SIG-M5 treated with dmso at 0.1 percent for 504 hours (cell line): Measurements from ENCODE around the gene KIAA1958.
"Not testable (repeated sequence)": the region's sequence is repeated elsewhere in the genome, so short reads cannot be mapped to it uniquely, and the experiment has no call there.

Experiments used
- DNase-seq: peaks from one replicate; lab custom pipeline; 2025; ENCODE audit not compliant: unreplicated experiment; lab: John Stamatoyannopoulos, UW

Gene KIAA1958

GRCh38 chr9:112489039-112489546, 2.5 kb downstream of the KIAA1958 start:
- no peak for DNase-seq

DNA sequence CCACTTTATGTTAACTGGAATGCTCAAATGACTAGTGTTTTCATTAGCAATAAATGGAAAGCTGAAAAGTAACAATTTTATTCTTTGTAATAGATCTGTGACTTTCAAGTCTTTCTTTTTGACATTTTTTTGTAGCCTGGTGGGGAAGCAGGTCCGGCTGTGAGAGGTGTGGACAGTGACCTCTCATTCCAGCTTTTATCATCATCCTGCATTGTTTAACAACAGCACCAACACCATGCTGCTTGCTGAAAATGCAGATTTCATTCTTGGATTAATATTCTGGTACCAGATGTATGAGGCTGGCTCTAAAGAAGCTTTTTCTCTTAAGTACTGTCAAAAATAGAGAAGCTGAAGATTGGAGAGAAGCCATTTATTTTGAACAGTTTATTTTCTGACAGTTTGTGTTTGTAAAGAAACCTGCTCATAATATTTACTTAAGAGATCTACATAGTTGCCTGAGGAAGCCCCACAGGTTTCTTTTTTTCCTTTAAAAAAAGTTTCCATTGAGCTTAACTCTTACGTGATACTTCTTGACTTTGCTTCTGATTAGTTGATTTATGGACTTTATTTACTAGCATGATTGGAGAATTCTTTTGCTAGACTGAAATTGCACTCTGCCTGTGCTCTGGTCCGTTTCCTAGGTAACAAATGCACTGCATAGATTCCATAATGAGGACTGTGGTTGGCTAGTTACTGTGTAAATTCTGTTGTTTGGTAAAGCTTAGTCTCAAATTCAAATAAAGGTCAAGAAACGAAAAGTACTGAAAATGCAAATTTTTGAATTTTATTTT, 3.4 kb downstream of the KIAA1958 start:
- DNase-seq, result no peak

- peak; percentile 42 for DNase-seq
Measured at GRCh38 chr9:112493393-112494137, 6.9 kb downstream of the KIAA1958 start.

- DNase-seq, result no peak
Measured at GRCh38 chr9:112494153-112494552, 7.5 kb downstream of the KIAA1958 start.

DNA sequence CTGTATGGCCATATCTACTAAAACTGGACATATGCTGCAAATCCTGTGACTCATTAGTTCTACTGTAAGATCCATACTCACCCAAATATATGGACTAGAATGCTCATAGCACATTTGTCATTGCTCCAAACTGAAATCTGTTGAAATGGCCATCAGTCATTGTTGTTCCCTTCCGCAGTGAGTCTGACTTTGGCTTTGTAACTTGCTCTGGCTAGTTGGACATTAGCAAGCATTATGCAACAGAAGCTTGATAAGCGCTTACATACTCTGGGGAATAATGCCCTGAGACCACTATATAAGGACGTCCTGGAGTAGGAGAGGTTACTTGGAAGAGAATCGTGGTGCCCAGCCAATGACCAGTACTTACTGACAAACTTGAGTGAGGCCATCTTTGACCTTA, 9.0 kb downstream of the KIAA1958 start:
- peak; percentile 13 for DNase-seq

DNA sequence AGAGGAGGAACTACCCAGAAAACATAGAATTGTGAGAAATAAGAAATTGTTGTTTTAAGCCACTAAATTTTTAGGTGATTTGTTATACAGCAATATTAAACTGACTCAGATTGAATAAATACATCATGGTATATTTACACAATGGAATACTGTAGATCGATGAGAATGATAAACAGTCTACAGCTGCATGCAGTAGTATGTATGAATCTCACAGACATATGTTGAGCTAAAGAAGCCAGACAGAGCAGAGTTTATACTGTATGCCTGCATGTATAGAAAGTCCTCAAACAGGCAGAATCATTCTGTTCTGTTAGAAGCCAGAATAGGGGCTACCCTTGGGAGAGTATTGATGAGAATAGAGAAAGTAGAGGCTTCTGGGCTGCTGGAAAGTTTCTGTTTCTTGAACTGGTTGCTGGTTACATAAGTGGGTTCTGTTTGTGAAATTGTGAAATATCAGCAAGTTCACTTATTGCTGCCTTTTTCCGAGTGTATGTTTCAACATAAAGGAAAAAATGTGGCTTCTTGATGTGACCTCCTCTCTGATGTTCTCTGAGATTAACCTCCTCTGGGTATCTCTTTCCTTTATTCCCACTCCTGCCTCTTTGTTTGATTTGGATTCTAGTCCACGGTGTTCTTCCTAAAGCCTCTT, 9.6 kb downstream of the KIAA1958 start:
- peak; percentile 93 for DNase-seq

- no peak for DNase-seq
Measured at GRCh38 chr9:112500842-112501241, 14.2 kb downstream of the KIAA1958 start.

- DNase-seq, result no peak
Measured at GRCh38 chr9:112501287-112501686, 14.7 kb downstream of the KIAA1958 start.

GRCh38 chr9:112502175-112502946, 15.7 kb downstream of the KIAA1958 start:
- no peak for DNase-seq

DNA sequence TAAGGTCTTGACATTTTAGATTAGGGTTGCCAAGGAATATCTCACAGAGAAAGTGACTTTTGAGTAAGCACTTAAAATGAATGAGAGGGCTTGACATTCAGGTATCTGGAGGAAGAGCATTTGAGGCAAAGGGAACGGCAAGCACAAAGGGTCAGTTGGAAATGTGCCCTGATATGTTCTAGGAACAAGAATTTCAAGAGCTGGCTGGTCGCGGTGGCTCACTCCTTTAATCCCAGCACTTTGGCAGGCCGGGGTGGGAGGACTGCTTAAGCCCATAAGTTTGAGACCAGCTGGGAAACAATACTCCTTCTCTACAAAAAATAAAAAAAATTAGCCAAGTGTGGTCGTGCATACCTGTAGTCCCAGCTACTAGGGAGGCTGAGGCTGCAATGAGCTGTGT, 16.5 kb downstream of the KIAA1958 start:
- no peak for DNase-seq

- no peak for DNase-seq
Measured at GRCh38 chr9:112505086-112505485, 18.5 kb downstream of the KIAA1958 start.

GRCh38 chr9:112505607-112506006, 19.0 kb downstream of the KIAA1958 start:
- no peak for DNase-seq

DNA sequence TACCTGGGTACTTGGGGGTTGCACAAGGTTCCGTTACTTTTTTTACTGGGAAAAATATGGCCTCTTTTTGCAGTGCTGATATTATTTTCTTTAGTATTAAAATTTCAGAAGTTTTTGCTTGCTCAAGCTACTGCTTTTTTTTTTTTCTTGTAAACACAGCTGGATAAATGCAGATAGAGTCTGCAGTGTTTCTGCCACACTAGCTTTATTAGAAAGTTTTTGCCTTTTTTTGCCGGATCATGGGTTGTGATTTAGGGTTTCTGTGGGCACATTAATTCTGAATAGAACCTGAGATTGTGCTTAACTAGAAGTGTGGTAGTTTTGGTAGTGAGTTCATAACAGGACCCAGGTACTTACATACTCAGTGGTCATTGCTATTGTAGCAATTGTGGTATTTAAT, 19.9 kb downstream of the KIAA1958 start:
- DNase-seq, result no peak

DNA sequence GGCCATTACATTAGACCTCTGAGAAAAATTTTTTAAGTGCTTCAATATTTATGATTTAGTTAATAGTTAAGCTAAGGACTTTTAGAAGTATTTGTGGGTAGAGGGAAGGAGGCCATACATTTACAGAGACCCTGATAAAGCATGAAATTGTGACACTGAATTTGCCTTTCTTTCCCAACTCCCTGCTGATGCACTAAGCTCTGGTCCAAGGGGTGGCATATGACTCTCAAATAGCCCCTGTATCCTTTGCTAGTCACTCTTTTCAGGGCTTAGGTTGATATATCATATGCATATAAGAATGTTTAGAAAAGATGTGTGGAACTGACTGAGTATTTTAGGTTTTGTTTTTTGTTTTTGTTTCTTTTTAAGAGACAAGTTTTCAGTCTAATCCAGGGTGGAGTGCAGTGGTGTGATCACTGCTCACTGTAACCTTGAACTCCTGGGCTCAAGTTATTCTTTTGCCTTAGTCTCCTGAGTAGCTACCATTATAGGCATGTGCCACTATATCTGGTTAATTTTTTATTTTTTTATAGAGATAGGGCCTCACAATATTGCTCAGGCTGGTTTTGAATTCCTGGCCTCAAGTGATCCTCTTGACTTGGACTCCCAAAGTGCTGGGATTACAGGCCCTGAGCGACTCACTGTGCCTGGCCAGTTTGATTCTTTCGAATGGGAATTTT, 20.5 kb downstream of the KIAA1958 start:
- no peak for DNase-seq

GRCh38 chr9:112508377-112508776, 21.8 kb downstream of the KIAA1958 start:
- no peak for DNase-seq

- DNase-seq, result not testable (repeated sequence)
Measured at GRCh38 chr9:112512377-112512776, 25.8 kb downstream of the KIAA1958 start.

- no peak for DNase-seq
Measured at GRCh38 chr9:112516769-112517168, 30.1 kb downstream of the KIAA1958 start.

GRCh38 chr9:112520069-112520468, 33.4 kb downstream of the KIAA1958 start:
- DNase-seq, result no peak

GRCh38 chr9:112520656-112521055, 34.0 kb downstream of the KIAA1958 start:
- no peak for DNase-seq

- no peak for DNase-seq
Measured at GRCh38 chr9:112526973-112527372, 40.3 kb downstream of the KIAA1958 start.
